H1 (cell line): Measurements from ENCODE around the gene COL2A1. TPM values are rescaled to one million over a fixed set of nuclear protein-coding genes. Genes with fewer than 3 reads are reported as not detected.

Experiments used
- CHD7 ChIP-seq: fragments of 300-600 bp; sonication (generic); IDR thresholded peaks from 2 replicates; pipeline ENCODE4 v1.7.1; 2012; ENCODE audit warnings: low read length, moderate library complexity, mild to moderate bottlenecking, inconsistent platforms; ENCODE audit not compliant: insufficient replicate concordance
- GABPA ChIP-seq: IDR thresholded peaks from 2 replicates; pipeline ENCODE4 v1.6.1; 2011; ENCODE audit warnings: mild to moderate bottlenecking, low read length, moderate library complexity, borderline replicate concordance; ENCODE audit not compliant: insufficient read depth
- JUN ChIP-seq: IDR thresholded peaks from 2 replicates; pipeline ENCODE4 v1.6.1; 2011; ENCODE audit warnings: low read depth, mild to moderate bottlenecking, improper control_type of control experiment, low read length
- POLR2A ChIP-seq, 2 experiments: IDR thresholded peaks; 1 replicate in 1 of 2; 2 replicates in 1 of 2; pipeline ENCODE4 v1.6.1; 2011; ENCODE audit warnings: low read depth in 2 of 2, low read length in 2 of 2, mild to moderate bottlenecking in 2 of 2; ENCODE audit errors: control extremely low read depth in 1 of 2
- polyA plus RNA-seq, 7 experiments: library from polyadenylated mRNA; depleted of rRNA in 3 of 7; stranded (reverse) in 5 of 7; unstranded in 2 of 7; fragments of >200 nt in 5 of 7; fragments of 200-250 nt in 2 of 7; gene quantifications; 1 replicate in 5 of 7; 2 replicates in 1 of 7; 4 replicates in 1 of 7; pipeline versions ENCODE4 v1.2.1 to v1.2.3, GENCODE V29; 2011 to 2013; ENCODE audit warnings: missing spikeins in 2 of 7, mixed read lengths in 2 of 7
- total RNA-seq: library from RNA; stranded (reverse); fragmentation: NEBNext Ultra II Directional; extraction: Animal tissue kit (Norgen Biotek cat#: 25700); gene quantifications from 2 replicates; pipeline ENCODE4 v1.2.1, GENCODE V29; 2021

The COL2A1 gene
- total and polyA plus RNA-seq, 2 of the 8 experiments (the other 6 are each of a cell fraction or from before 2014, with no cell fraction given) = 4.2 to 14.6 TPM

DNA sequence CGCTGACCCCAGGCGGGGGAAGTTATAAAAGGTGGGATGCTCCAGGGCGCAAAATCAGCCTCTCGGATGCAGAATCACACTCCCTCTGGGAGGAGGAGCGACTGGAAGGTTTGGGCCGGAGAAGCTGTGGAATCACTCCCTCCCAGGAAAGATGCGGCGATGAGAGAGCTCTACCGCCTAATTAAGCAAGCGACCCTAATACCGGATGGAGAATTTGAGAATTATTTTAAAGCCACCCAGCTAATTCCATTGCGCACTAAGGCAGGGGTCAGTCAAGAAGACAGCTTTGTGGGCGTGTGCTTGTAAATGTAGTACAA, 1.9 kb downstream of the COL2A1 start (continued):
- TF ChIP-seq CHD7 (no peak), GABPA (no peak), JUN (no peak), POLR2A (IDR thresholded peaks at IDR 0.05; ENCODE audit: control extremely low read depth in 1 of 2, low read depth in 2 of 2, low read length in 2 of 2) (no peak)
